Measurements from ENCODE around the gene ODAD4.

Gene ODAD4

DNA sequence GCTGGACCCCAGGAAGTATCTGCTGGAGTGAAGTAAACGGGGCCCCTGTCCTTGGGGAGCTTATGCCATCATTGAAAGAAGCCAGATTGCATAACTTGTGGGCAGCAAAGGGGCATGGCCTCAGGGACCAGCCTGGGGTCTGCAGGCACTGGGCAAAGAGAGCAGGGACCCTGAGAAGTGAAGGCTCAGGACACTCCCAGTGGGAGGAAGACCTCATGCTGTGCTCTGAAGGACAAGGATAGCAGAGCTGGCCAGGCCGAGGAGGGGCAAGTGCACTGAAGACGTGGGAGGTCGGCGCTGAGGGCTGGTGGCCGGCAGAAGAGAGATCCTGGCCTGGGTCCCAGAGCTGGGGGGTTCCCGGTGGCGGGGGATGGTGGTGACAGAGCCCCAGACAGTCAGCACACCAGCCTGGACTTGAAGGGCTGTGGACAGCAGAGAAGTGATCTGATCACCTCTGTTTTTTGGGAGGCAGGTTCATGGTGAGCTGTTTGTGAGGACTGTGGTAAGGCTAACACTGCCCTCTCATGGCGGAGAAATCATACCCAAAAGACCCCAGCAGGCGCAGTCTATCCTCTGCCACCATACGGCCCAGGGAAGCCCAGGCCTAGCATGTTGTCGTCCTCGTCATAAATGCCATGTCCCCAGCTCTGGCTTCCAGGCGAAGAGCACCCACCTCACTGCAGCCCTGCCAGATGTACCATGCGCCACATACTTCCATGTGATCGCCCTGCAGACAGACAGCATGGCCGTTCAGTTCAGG lies 29.1 kb downstream of the ODAD4 start:
- peak; percentile 22 for DNase-seq (ENCODE audit: extremely low read depth, low read depth)

GRCh38 chr17:41962111-41962510 lies 31.7 kb downstream of the ODAD4 start:
- TF ChIP-seq, protein P1, sequence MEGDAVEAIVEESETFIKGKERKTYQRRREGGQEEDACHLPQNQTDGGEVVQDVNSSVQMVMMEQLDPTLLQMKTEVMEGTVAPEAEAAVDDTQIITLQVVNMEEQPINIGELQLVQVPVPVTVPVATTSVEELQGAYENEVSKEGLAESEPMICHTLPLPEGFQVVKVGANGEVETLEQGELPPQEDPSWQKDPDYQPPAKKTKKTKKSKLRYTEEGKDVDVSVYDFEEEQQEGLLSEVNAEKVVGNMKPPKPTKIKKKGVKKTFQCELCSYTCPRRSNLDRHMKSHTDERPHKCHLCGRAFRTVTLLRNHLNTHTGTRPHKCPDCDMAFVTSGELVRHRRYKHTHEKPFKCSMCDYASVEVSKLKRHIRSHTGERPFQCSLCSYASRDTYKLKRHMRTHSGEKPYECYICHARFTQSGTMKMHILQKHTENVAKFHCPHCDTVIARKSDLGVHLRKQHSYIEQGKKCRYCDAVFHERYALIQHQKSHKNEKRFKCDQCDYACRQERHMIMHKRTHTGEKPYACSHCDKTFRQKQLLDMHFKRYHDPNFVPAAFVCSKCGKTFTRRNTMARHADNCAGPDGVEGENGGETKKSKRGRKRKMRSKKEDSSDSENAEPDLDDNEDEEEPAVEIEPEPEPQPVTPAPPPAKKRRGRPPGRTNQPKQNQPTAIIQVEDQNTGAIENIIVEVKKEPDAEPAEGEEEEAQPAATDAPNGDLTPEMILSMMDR (IDR thresholded peaks at IDR 0.05; ENCODE audit: low read depth, low read length) = no peak
- DNase-seq (ENCODE audit: extremely low read depth, low read depth) = no peak

More for the DNA sequence above, 29.1 kb downstream of the ODAD4 start:
- TF ChIP-seq, protein P1 (IDR thresholded peaks at IDR 0.05; ENCODE audit: low read depth, low read length) = peak; percentile 47

- DNase-seq (ENCODE audit: extremely low read depth, low read depth) = peak; percentile 23
- TF ChIP-seq, protein P1 (IDR thresholded peaks at IDR 0.05; ENCODE audit: low read depth, low read length) = peak; percentile 88
Observed at GRCh38 chr17:41962768-41963434, 32.5 kb downstream of the ODAD4 start.

GRCh38 chr17:41965694-41966462 lies 35.5 kb downstream of the ODAD4 start:
- DNase-seq (ENCODE audit: extremely low read depth, low read depth) = no peak
- TF ChIP-seq, protein P1 (IDR thresholded peaks at IDR 0.05; ENCODE audit: low read depth, low read length) = no peak

DNA sequence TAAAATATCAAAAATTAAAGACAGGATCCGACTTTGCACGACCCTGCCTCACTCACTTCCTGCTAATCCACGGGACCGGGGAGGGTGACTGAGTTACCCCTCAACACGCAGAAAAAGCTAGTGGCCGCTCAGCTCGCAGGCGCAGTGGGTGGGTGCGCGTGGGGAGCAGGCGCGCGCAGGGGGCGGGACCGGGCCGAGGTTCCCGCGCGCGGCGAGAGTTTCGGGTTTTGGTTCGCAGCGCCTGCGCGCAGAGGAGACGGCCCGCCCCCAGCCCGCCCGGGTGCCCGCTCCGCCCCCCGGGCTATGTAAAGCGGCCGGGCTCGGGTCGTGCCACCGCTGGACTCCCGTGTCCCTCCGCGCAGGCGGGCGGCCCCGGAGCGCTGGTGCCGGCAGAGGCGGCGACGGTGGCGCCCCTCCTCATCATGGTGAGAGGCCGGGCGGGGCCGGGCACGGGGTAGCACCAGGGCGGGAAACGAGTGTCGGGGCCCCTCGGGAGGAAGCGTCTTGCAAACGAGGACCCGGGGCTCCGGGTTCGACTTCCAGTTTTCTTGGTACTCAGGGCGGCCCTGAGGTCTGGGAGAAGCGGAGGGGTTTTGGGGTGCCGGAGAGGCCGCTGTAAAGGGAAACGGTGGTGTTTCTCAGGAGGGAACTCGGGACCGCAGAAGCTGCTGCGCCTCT lies 36.2 kb downstream of the ODAD4 start, which contains the start of gene CNP:
Gene CNP (plus strand): TSS at position 333 of the 678 bp plus-strand sequence. CDS start 90 bp downstream, at position 423.
- TF ChIP-seq, protein P1 (IDR thresholded peaks at IDR 0.05; ENCODE audit: low read depth, low read length) = no peak
- DNase-seq (ENCODE audit: extremely low read depth, low read depth) = peak; percentile 83

- TF ChIP-seq, protein P1 (IDR thresholded peaks at IDR 0.05; ENCODE audit: low read depth, low read length) = no peak
- DNase-seq (ENCODE audit: extremely low read depth, low read depth) = no peak
Observed at GRCh38 chr17:41967141-41967920, 36.9 kb downstream of the ODAD4 start.
